Lower leg skin (tissue), 3 donors: ENCODE data around the gene MSANTD1.

Experiments
- POLR2A ChIP-seq, 2 donors: fragments of 450-650 bp; IDR thresholded peaks; one replicate each; pipeline ENCODE4 v1.6.1; 2016 to 2017; ENCODE audit warnings: antibody characterized with exemption in 2 of 2, mild to moderate bottlenecking in 1 of 2, moderate library complexity in 1 of 2
- TF ChIP-seq, protein P1 (sequence below), 3 donors: fragments of 450-650 bp; IDR thresholded peaks; one replicate each; pipeline ENCODE4 v1.5.1; 2016; ENCODE audit warnings: antibody characterized with exemption in 3 of 3, mild to moderate bottlenecking in 3 of 3, moderate library complexity in 2 of 3

DNA sequence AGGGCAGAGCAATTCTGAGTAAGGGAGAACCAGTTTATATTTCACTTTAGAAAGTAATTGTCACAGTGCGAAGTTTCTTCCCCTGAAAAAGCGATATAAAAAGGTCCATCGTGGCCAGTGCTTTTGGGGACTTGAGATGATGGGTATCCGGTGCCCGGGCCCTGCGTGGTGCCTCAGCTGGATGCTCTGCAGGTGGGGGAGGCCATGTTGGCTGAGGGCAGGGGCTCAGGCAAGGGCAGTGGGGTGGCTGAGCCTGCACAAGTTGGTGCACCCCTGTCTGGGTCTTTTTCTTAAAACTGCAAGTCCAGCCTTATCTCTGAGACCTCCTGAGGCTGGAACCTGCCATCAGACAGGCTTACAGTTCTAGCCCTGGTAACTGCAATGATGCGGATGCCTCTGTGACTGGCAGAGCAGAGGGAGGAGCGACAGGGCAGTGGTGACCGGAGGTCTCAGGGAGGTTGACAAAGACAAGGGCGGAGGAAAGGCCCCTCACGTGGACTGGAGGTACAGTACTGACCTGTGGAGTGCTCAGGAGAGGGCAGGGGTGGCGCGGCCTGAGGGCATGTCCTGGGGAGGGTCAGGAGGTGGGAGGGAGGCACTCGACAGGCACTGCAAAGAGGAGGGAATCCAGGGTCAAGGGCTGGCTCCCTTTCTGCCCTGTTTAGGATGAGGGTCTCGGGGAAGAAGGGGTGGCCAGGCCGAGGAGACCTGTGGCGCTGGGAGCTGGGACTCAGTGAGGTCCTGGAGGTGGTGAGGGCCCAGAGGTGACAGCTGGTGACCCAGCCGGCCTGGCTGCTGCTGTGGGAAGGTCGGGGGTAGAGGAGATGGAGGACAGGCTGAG lies 45.7 kb downstream of the MSANTD1 start:
- TF ChIP-seq, protein P1, sequence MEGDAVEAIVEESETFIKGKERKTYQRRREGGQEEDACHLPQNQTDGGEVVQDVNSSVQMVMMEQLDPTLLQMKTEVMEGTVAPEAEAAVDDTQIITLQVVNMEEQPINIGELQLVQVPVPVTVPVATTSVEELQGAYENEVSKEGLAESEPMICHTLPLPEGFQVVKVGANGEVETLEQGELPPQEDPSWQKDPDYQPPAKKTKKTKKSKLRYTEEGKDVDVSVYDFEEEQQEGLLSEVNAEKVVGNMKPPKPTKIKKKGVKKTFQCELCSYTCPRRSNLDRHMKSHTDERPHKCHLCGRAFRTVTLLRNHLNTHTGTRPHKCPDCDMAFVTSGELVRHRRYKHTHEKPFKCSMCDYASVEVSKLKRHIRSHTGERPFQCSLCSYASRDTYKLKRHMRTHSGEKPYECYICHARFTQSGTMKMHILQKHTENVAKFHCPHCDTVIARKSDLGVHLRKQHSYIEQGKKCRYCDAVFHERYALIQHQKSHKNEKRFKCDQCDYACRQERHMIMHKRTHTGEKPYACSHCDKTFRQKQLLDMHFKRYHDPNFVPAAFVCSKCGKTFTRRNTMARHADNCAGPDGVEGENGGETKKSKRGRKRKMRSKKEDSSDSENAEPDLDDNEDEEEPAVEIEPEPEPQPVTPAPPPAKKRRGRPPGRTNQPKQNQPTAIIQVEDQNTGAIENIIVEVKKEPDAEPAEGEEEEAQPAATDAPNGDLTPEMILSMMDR (IDR thresholded peaks at IDR 0.05): no peak
- TF ChIP-seq POLR2A (IDR thresholded peaks at IDR 0.05): no peak
